ENCODE measurements around the gene CALY. TPM values are rescaled to one million over a fixed set of nuclear protein-coding genes. Genes with fewer than 3 reads are reported as not detected.
"Not testable (repeated sequence)": the region's sequence is repeated elsewhere in the genome, so short reads cannot be mapped to it uniquely, and the experiment has no call there.

CALY gene
- total RNA-seq, 2 donors from 2014 or later: 1.8 TPM; not detected in 1

GRCh38 chr10:133324198-133324792 lies 12.4 kb downstream of the CALY start:
- no peaks in the 10 kb centered on the region for H3K36me3 ChIP-seq (replicated peaks in 1 of 2; ENCODE audit: insufficient read depth in 1 of 2, low read depth in 2 of 2)
- WGBS, 2 donors: 0 to 4% methylated on average over 1 to 12 of the region's 13 CpGs
- H3K4me3 ChIP-seq: no peak overlapping the region
- peaks cover 0 to 32% of the 10 kb centered on the region in 2 donors for H3K27me3 ChIP-seq
- TF ChIP-seq CTCF (IDR thresholded peaks at IDR 0.05): no peak
- no peak for TF ChIP-seq POLR2A (IDR thresholded peaks at IDR 0.05)
- H3K9me3 ChIP-seq: no peaks in the 10 kb centered on the region
- no peak overlapping the region for H3K27ac ChIP-seq
- intact Hi-C loops (cut with DNase I): no loop called here
- peaks cover 21% of the 10 kb centered on the region for H3K4me1 ChIP-seq
- ATAC-seq (peak; percentile 79), DNase-seq (peak; percentile 72 to 88 (median 84))

DNA sequence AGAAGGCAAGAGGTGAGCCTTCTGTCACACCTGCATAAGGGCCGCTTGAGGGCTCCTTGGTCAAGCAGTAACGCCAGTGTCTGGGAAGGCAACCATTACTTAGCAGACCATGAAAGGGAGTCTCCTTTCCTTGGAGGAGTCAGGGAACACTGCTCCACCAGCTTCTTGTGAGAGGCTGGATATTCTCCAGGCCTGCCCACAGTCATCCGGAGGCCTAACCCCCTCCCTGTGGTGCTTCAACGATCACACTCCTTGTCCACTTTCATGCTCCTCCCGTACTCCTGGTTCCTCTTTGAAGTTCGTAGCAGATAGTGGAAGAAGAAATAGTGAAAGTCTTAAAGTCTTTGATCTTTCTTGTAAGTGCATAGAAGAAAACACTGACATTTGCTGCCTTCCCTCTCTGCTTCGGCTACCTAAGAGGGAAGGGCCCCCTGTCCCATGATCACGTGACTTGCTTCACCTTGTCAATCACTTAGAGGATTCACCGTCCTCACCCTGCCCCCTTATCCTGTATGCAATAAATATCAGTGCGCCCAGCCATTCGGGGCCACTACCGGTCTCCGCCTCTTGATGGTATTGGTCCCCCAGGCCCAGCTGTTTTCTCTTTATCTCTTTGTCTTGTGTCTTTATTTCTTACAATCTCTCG lies 14.5 kb downstream of the CALY start:
- H3K27ac ChIP-seq; intact Hi-C loops (cut with DNase I); H3K4me3 ChIP-seq; H3K36me3 ChIP-seq (replicated peaks in 1 of 2; ENCODE audit: insufficient read depth in 1 of 2, low read depth in 2 of 2); ATAC-seq; DNase-seq; H3K9me3 ChIP-seq: not testable (repeated sequence)
- WGBS, 2 donors: 72 to 78% methylated on average over 12 of the region's 14 CpGs
- Histone ChIP-seq H3K27me3 (peaks cover 0 to 17% of the 10 kb centered on the region in 2 donors), H3K4me1 (peaks cover 27% of the 10 kb centered on the region)

DNA sequence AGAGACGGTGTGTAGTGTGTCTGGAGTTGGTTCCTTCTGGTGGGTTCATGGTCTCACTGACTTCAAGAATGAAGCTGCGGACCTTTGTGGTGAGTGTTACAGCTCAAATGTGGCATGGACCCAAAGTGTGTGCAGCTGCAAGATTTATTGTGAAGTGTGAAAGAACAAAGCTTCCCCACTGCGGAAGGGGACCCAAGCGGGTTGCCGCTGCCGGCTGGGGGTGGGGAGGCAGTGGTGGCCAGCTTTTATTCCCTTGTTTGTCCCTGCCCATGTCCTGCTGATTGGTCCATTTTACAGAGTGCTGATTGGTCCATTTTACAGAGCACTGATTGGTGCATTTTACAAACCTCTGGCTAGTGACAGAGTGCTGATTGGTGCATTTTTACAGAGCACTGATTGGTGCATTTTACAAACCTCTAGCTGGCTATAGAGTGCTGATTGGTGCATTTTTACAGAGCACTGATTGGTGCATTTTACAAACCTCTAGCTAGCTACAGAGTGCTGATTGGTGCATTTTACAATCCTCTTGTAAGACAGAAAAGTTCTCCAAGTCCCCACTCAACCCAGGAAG lies 15.8 kb downstream of the CALY start:
- H3K27ac ChIP-seq; H3K36me3 ChIP-seq (replicated peaks in 1 of 2; ENCODE audit: insufficient read depth in 1 of 2, low read depth in 2 of 2); ATAC-seq; H3K9me3 ChIP-seq; H3K27me3 ChIP-seq; intact Hi-C loops (cut with DNase I); DNase-seq; H3K4me3 ChIP-seq: not testable (repeated sequence)
- 91 to 96% methylated on average over 6 of the region's 6 CpGs for WGBS, 2 donors
- peaks cover 20% of the 10 kb centered on the region for H3K4me1 ChIP-seq

- intact Hi-C loops (cut with DNase I): no loop called here
- DNase-seq (peak; percentile 67 to 77 (median 68)), ATAC-seq (peak; percentile 93)
- TF ChIP-seq CTCF (IDR thresholded peaks at IDR 0.05) (peak; percentile 65 to 81 (median 72)), POLR2A (IDR thresholded peaks at IDR 0.05) (no peak)
- H3K4me1 ChIP-seq: peaks cover 11% of the 10 kb centered on the region
- H3K36me3 ChIP-seq (replicated peaks in 1 of 2; ENCODE audit: insufficient read depth in 1 of 2, low read depth in 2 of 2): no peaks in the 10 kb centered on the region
- WGBS, 2 donors: 6 to 11% methylated on average over 17 to 50 of the region's 51 CpGs
- H3K27me3 ChIP-seq: no peaks in the 10 kb centered on the region
- no peak overlapping the region for H3K27ac ChIP-seq
- H3K9me3 ChIP-seq: no peaks in the 10 kb centered on the region
- H3K4me3 ChIP-seq: no peak overlapping the region
Measured at GRCh38 chr10:133318494-133319127, 18.1 kb downstream of the CALY start.

GRCh38 chr10:133316732-133317131 lies 20.0 kb downstream of the CALY start:
- Histone ChIP-seq H3K4me1 (peaks cover 11% of the 10 kb centered on the region), H3K27ac (no peak overlapping the region), H3K36me3 (replicated peaks in 1 of 2; ENCODE audit: insufficient read depth in 1 of 2, low read depth in 2 of 2) (no peaks in the 10 kb centered on the region), H3K9me3 (no peaks in the 10 kb centered on the region), H3K27me3 (no peaks in the 10 kb centered on the region), H3K4me3 (no peak overlapping the region)
- no peak for TF ChIP-seq POLR2A (IDR thresholded peaks at IDR 0.05)
- no peak for TF ChIP-seq CTCF (IDR thresholded peaks at IDR 0.05)
- intact Hi-C loops (cut with DNase I): no loop called here
- DNase-seq: no peak
- 66 to 84% methylated on average over 3 to 6 of the region's 7 CpGs for WGBS, 2 donors
- ATAC-seq: no peak
